HEK293T (cell line): ENCODE measurements around the gene TAB3.

Source experiments
- BHLHE40 ChIP-seq: fragments of 450-650 bp; IDR thresholded peaks from 2 replicates; pipeline ENCODE4 v1.6.1; 2016; ENCODE audit warnings: mild to moderate bottlenecking, moderate library complexity, borderline replicate concordance
- CTBP1 ChIP-seq: fragments of 450-650 bp; IDR thresholded peaks from 2 replicates; pipeline ENCODE4 v1.6.1; 2016; ENCODE audit warnings: borderline replicate concordance
- FOXK2 ChIP-seq: fragments of 450-650 bp; IDR thresholded peaks from 2 replicates; pipeline ENCODE4 v1.6.1; 2016; ENCODE audit warnings: mild to moderate bottlenecking
- FOXM1 ChIP-seq: fragments of 450-650 bp; IDR thresholded peaks from 2 replicates; pipeline ENCODE4 v1.6.1; 2017; ENCODE audit warnings: mild to moderate bottlenecking, borderline replicate concordance
- HDGF ChIP-seq: fragments of 450-650 bp; IDR thresholded peaks from 2 replicates; pipeline ENCODE4 v1.6.1; 2017; ENCODE audit warnings: antibody characterized with exemption, borderline replicate concordance
- LEF1 ChIP-seq: fragments of 450-650 bp; IDR thresholded peaks from 2 replicates; pipeline ENCODE4 v1.6.1; 2017; ENCODE audit warnings: mild to moderate bottlenecking, borderline replicate concordance
- NFRKB ChIP-seq: fragments of 450-650 bp; IDR thresholded peaks from 2 replicates; pipeline ENCODE4 v1.6.1; 2016; ENCODE audit warnings: mild to moderate bottlenecking, moderate library complexity
- PKNOX1 ChIP-seq: fragments of 450-650 bp; IDR thresholded peaks from 2 replicates; pipeline ENCODE4 v1.6.1; 2016
- SUZ12 ChIP-seq: fragments of 450-650 bp; IDR thresholded peaks from 2 replicates; pipeline ENCODE4 v1.6.1; 2016; ENCODE audit warnings: mild to moderate bottlenecking
- TARDBP ChIP-seq: fragments of 450-650 bp; IDR thresholded peaks from 2 replicates; pipeline ENCODE4 v1.6.1; 2016
- ZNF384 ChIP-seq: fragments of 450-650 bp; IDR thresholded peaks from 2 replicates; pipeline ENCODE4 v1.6.1; 2016

DNA sequence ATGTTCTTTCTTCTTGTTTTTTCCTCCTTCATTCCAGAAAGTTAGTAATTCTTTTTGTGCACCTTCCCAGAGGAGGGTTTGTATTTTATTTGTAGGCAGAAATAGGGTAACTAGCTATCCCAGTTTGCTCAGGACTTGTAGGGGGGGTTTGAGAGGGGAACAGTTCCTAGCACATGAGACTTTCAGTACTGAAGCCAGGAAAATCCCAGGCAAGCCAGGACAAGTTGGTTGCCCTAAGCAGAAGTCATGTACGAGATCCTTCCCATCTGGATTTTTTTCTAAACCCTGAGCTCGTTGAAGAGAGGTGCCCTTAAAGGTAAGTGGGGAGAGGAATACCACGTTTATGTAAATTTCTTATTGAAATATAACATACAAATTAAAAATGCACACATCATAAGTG lies 15.6 kb upstream of the TAB3 start:
- TF ChIP-seq FOXK2 (no peak), NFRKB (no peak), ZNF384 (no peak), FOXM1 (no peak), CTBP1 (no peak), TARDBP (no peak), SUZ12 (no peak), PKNOX1 (no peak), BHLHE40 (no peak), HDGF (no peak), LEF1 (no peak)
